GM12801 (cell line): Measurements from ENCODE around the gene CEP128.

ENCODE experiments used
- CTCF ChIP-seq: IDR thresholded peaks from one replicate; pipeline ENCODE4 v1.5.1; 2011; ENCODE audit warnings: control low read depth; ENCODE audit not compliant: insufficient read length; ENCODE audit errors: extremely low read depth

The CEP128 gene

GRCh38 chr14:80496090-80496489 is 445.4 kb downstream of the CEP128 start:
- no peak for TF ChIP-seq CTCF

GRCh38 chr14:80494769-80495168 is 446.8 kb downstream of the CEP128 start:
- TF ChIP-seq CTCF = no peak

- no peak for TF ChIP-seq CTCF
Measured at GRCh38 chr14:80493620-80494019, 447.9 kb downstream of the CEP128 start.

- no peak for TF ChIP-seq CTCF
Measured at GRCh38 chr14:80491650-80492049, 449.9 kb downstream of the CEP128 start.

- no peak for TF ChIP-seq CTCF
Measured at GRCh38 chr14:80491131-80491530, 450.4 kb downstream of the CEP128 start.

GRCh38 chr14:80489513-80489912 is 452.0 kb downstream of the CEP128 start:
- no peak for TF ChIP-seq CTCF

- no peak for TF ChIP-seq CTCF
Measured at GRCh38 chr14:80485764-80486163, 455.8 kb downstream of the CEP128 start.

GRCh38 chr14:80483331-80483730 is 458.2 kb downstream of the CEP128 start:
- TF ChIP-seq CTCF = no peak
